ENCODE data around the gene BUD31.
A peak's percentile ranks its signal among the peaks of the same experiment; 100 is the strongest.
"Not testable (repeated sequence)": the region's sequence is repeated elsewhere in the genome, so short reads cannot be mapped to it uniquely, and the experiment has no call there.

Gene BUD31

GRCh38 chr7:99408379-99409191 lies at the start of gene BUD31, which contains the start of gene PDAP1:
Gene BUD31, plus strand, starts transcription at chr7:99408969. Its CDS starts 2,124 bp downstream, at chr7:99411093.
Gene PDAP1, minus strand, starts transcription at chr7:99408597. Its CDS starts 49 bp downstream, at chr7:99408548.
- DNase-seq (ENCODE audit: low read depth, low spot score) = peak; percentile 93

DNA sequence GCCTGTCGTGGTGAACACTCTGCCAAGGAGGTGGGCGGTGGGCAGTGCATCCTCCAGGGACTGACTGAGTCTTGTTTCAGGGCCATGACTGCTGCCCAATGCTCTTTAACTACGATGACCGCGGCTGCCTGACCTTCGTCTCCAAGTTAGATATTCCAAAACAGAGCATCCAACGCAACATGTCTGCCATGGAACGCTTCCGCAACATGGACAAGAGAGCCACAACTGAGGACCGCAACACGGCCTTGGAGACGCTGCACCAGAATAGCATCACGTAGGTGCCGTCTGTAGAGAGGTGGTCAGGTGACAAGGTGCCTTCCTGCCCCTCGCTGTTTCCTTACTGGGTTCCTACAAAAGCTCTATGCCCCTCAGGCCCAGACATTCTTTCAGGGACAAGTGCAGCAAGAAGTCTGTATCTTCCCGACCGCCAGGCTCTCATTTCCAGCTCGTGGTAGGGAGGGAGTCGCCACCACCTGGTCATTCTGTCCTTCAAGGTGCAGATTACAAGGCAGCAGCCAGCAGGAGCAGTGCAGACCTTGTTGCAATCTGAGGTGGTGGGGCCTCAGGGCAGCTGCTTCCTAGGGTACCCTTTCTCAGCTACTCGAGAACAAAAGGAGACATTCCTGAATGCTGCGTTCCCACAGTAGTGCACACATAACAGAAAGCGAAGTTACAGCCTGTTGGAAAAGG lies 49.2 kb upstream of the BUD31 start:
- DNase-seq (ENCODE audit: low read depth, low spot score) = no peak

GRCh38 chr7:99362801-99363200 lies 46.0 kb upstream of the BUD31 start:
- DNase-seq (ENCODE audit: low read depth, low spot score) = no peak

DNA sequence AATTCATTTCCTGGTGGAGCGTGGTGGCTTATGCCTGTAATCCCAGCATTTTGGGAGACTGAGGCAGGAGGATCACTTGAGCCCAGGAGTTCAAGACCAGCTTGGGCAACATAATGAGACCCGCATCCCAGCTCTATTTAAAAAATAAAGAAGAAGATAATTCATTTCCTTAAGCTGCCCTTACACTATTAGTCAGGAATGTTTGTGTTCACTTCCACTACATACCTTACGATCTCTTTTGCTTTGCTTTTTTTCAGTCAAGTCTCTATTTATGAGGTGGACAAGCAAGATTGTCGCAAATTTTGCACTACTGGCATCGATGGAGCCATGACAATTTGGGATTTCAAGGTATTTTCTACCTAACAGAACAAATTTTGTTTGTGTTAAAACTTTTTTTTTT lies 45.5 kb upstream of the BUD31 start:
- DNase-seq (ENCODE audit: low read depth, low spot score) = no peak

GRCh38 chr7:99365318-99366141 lies 43.2 kb upstream of the BUD31 start:
- no peak for DNase-seq (ENCODE audit: low read depth, low spot score)

DNA sequence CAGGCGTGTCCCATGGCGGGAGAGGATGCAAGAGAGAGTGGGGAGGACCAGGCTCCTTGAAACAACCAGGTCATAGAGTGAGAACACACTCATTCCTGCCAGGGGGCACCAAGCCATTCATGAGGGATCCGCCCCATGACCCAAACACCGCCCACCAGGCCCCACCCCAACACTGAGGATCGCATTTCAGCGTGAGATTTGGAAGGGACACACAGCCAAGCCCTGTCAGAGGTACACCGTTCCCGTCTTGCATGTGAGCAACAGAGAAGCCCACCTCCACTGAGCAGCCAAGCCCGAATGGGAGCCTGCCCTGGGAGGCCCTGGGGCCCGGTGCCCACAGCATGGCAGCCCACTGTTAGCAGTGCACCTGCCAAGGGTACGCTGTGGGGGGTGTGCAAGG lies 42.1 kb upstream of the BUD31 start:
- no peak for DNase-seq (ENCODE audit: low read depth, low spot score)

GRCh38 chr7:99368750-99369389 lies 39.9 kb upstream of the BUD31 start:
- DNase-seq (ENCODE audit: low read depth, low spot score) = no peak

- DNase-seq (ENCODE audit: low read depth, low spot score) = no peak
Measured at GRCh38 chr7:99369767-99370391, 38.9 kb upstream of the BUD31 start.

DNA sequence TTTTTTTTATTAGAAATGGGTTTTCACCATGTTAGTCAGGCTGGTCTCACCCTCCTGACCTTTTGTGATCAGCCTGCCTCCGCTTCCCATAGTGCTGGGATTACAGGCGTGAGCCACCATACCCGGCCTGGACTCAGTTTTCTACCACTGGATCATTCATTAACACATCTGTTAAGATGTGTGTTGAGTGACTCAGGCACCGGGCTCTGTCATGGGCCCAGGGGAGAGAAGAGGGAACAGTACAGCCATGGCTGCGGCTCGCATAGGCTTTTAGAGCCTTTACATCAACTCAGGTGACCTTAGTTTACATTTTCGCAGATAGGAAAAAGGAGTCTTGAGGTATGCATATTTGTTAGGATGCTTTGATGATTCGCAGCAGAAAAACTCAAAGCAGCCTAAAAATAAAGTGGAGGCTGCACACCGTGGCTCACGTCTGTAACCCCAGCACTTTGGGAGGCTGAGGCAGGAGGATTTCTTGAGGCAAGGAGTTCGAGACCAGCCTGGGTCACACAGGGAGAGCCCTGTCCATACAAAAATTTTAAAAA lies 37.3 kb upstream of the BUD31 start:
- DNase-seq (ENCODE audit: low read depth, low spot score) = no peak

DNA sequence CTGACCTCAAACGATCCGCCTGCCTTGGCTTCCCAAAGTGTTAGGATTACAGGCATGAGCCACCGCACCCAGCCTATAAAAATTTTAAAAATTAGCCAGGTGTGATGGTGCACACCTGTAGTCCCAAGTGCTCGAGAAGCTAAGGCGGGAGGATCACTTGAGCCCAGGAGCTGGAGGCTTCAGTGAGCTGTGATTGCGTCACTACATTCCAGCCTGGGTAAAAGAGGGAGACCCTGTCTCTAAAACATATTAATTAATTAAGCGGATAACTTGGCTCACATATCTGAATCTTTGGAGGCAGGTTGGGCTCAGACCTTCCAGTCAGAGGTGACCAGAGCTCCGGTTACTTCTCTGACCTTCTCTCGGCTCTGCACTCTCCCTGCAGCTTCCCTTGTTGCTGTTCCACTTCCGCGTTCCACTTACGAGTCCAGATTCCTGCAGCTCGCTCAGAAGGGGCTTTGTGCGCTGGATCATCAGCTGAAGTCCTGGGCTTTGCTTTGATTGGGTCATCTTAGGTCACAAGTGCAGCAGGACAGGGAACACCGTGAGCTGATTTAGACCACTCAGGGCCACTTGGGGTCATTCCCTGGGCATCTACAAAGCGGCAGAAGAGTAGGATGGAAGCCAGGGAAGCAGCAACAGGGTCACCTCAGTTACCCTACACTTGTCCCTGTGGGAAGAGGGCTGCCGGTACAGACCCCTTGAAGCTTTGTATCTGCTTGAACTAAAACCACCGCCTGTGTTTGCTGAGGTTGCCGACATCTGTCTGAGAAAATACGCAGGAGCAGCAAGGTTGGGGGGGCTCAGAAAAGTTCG lies 36.3 kb upstream of the BUD31 start:
- DNase-seq (ENCODE audit: low read depth, low spot score) = no peak

GRCh38 chr7:99373091-99374066 lies 35.4 kb upstream of the BUD31 start:
- no peak for DNase-seq (ENCODE audit: low read depth, low spot score)

DNA sequence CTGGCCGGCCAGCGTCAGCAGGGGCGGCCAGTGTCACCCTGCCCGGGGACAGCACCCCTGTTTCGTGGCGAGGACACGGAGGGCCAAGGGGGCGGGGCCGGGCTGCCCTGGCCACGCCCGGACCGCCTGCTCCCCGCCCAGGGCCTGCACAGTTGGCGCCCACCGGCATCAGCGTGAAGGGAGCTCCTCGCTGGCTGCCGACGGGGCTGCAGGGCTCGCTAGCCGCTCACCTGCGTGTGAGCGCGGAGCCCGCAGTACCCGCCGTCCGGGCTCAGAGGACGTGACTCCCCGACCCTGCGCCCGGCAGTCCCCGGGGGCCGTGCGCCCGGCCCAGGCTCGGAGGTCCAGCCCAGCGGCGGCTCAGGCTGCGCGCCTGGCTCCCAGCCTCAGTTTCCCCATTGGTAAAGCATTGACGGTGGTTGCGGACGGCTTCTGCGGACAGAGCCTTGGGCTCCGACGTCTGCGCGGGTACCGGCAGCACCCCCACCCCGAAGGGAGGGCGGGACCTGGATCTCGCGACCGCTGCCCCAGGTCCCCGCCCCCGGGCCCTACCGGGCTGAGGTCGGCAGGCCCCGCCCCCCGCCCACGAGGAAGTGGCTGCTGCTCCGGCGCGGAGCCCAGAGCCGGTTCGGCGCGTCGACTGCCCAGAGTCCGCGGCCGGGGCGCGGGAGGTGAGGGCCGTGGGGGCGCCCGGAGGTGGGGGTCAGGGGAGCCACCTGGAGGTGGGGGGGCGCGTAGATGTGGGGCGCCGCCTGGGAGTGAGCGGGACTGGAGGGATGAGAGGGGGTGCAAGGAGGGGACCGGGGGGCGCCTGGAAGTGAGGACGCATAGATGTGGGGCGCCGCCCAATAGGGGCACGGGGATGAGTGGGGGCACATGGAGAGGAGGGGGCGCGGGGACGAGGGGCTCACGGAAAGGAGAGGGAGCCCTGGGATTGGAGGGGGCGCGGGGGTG lies 34.4 kb upstream of the BUD31 start, which contains the start of gene ARPC1B:
Gene ARPC1B, plus strand, starts transcription at position 620 of the 954 bp plus-strand sequence. CDS start 10,985 bp downstream, outside the sequence.
- DNase-seq (ENCODE audit: low read depth, low spot score) = no peak

DNA sequence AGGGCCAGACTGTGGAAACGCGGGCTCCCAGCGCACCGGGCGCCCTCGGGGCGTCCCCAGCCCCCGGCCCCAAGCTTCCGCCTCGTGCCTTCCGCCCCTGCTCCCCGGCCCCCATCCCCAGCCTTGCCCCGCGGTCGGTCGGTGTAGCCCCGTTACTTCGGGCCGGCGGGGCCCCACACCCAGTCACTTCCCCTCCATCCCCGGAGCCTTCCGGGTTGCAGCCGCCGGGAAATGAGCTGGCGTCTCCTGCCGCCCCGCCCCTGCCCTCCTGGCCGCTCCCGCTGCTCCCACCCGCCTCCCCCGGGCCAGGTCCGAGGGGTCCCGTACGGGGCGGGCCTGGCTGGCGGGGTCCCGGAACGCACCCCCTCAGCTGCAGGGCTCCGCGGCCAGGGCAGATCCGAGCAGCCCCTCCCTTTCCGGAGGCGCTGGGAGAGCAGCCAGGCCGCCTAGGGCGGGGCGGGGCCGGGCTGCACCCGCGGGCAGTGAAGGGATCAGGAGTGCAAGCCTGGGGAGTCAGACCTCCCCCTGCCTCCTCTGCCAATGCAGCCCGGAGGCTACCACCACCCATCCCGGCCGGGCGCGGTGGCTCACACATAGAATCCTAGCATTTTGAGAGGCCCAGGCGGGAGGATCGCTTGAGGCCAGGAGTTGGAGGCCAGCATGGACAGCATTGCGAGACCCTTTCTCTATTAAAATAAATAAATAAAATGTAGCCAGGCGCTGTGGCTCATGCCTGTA lies 33.5 kb upstream of the BUD31 start:
- DNase-seq (ENCODE audit: low read depth, low spot score) = no peak

DNA sequence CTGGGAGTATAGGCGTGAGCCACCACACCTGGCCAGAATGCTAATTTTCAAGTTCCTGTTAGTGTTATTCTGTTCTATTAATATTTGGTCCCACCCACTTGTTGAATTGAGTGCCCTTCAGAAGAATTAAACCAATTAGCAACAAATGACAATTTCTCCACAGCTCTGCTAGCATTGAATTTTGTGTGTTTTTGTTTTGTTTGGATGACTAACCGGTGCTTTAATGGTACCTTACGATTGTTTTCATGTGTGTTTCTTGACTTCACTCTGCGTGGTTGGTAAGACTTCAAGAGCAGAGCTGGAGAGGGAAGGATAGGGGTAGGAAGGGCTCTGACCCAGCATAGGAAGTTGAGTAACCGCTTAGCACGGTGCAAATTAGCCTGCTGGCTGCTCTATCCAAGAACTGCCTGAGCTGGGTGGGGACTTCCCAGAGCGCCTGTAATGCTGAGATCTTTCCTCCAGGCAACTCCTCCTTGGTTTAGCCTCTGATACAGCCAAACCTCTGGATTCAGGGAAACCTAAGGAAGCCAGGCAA lies 29.7 kb upstream of the BUD31 start:
- peak; percentile 41 for DNase-seq (ENCODE audit: low read depth, low spot score)

DNA sequence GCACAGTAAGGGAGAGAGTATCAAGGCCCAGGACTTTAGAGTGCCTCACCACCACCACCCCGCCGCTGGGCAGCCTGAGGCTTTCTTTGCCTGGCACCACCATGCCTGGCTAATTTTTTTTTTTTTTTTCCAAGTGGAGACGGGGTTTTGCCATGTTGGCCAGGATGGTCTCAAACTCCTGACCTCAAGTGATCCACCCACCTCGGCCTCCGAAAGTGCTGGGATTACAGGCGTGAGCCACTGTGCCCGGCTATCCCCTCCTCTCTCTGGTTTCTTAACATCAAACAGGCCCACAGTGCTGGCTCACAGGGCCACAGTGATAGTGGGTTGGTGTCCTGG lies 29.1 kb upstream of the BUD31 start:
- DNase-seq (ENCODE audit: low read depth, low spot score) = not testable (repeated sequence)

- no peak for DNase-seq (ENCODE audit: low read depth, low spot score)
Measured at GRCh38 chr7:99380032-99380822, 28.5 kb upstream of the BUD31 start.

All from brain pericyte (primary cell).